Retinal pigment epithelial cell (primary cell): ENCODE data around the gene ALOX5AP.

Experiments used
- DNase-seq: peaks from one replicate; pipeline ENCODE4 v3.0.0-alpha.2; 2010; ENCODE audit warnings: low read depth
- H3K4me3 ChIP-seq: 2 replicates; pipeline ENCODE4 v1.5.1; 2011; ENCODE audit warnings: mild to moderate bottlenecking, low read length, control low read depth, moderate library complexity
- TF ChIP-seq, protein P1 (sequence below): conservative IDR thresholded peaks from 2 replicates; pipeline ENCODE4 v1.5.1; 2011; ENCODE audit warnings: low read depth, low read length, control low read depth, inconsistent platforms

The ALOX5AP gene

GRCh38 chr13:30810261-30810701 lies 74.9 kb downstream of the ALOX5AP start:
- TF ChIP-seq, protein P1, sequence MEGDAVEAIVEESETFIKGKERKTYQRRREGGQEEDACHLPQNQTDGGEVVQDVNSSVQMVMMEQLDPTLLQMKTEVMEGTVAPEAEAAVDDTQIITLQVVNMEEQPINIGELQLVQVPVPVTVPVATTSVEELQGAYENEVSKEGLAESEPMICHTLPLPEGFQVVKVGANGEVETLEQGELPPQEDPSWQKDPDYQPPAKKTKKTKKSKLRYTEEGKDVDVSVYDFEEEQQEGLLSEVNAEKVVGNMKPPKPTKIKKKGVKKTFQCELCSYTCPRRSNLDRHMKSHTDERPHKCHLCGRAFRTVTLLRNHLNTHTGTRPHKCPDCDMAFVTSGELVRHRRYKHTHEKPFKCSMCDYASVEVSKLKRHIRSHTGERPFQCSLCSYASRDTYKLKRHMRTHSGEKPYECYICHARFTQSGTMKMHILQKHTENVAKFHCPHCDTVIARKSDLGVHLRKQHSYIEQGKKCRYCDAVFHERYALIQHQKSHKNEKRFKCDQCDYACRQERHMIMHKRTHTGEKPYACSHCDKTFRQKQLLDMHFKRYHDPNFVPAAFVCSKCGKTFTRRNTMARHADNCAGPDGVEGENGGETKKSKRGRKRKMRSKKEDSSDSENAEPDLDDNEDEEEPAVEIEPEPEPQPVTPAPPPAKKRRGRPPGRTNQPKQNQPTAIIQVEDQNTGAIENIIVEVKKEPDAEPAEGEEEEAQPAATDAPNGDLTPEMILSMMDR = no peak

DNA sequence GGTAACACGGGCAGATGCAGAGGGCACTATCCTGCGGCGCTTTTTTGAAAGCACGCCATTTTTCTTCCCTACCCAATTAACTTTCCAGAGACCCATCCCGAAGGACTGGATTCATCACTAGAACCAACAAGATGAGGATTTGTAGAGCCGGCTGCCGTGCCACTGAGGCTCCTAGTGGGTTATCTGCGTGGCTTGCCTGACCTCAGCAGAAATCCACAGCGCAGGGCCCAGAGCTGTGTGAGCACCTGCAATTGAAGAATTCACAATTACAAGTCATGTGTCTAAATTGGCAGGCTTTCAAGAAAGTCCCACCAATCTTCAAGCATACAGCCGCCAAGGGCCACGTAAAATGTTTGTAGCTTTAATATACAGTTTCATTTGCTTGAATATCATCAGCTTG lies 75.5 kb downstream of the ALOX5AP start:
- no peak overlapping the region for H3K4me3 ChIP-seq
- TF ChIP-seq, protein P1 = no peak
- no peak for DNase-seq

More at GRCh38 chr13:30810261-30810701, 74.9 kb downstream of the ALOX5AP start:
- H3K4me3 ChIP-seq = no peak overlapping the region
- no peak for DNase-seq
